Measurements from ENCODE around the gene PGP. TPM values are rescaled to one million over a fixed set of nuclear protein-coding genes. Genes with fewer than 3 reads are reported as not detected.

The PGP gene
- total RNA-seq, 2 experiments from 2014 or later, result 11.2 to 12.2 TPM

GRCh38 chr16:2180962-2181923 lies 33.4 kb downstream of the PGP start:
- intact Hi-C loops (cut with micrococcal nuclease), result no loop called here
- no peak for DNase-seq
- H3K27ac Mint-ChIP-seq, result no peak overlapping the region
- CTCF ChIA-PET, result interaction anchor here (0.6 kb wide), 1 partner anchor 135 kb away, joined by 9 read pairs; no protein-coding TSS in a partner anchor
- no peaks in the 10 kb centered on the region for H3K4me1 Mint-ChIP-seq (ENCODE audit: low read depth)
- no peak overlapping the region for H3K4me3 Mint-ChIP-seq
- H3K9me3 Mint-ChIP-seq, result no peaks in the 10 kb centered on the region
- H3K36me3 Mint-ChIP-seq (ENCODE audit: low read depth), result peaks cover 2% of the 10 kb centered on the region
- H3K27me3 Mint-ChIP-seq (ENCODE audit: low read depth), result no peaks in the 10 kb centered on the region

GRCh38 chr16:2180461-2180860 lies 34.2 kb downstream of the PGP start:
- DNase-seq, result no peak
- CTCF ChIA-PET, result interaction anchor here (0.6 kb wide), 1 partner anchor 136 kb away, joined by 9 read pairs; no protein-coding TSS in a partner anchor
- Mint-ChIP-seq H3K27me3 (ENCODE audit: low read depth) (no peaks in the 10 kb centered on the region), H3K4me1 (ENCODE audit: low read depth) (no peaks in the 10 kb centered on the region), H3K9me3 (no peaks in the 10 kb centered on the region), H3K36me3 (ENCODE audit: low read depth) (peaks cover 5% of the 10 kb centered on the region), H3K4me3 (no peak overlapping the region), H3K27ac (no peak overlapping the region)
- intact Hi-C loops (cut with micrococcal nuclease), result no loop called here

- Mint-ChIP-seq H3K4me1 (ENCODE audit: low read depth) (no peaks in the 10 kb centered on the region), H3K4me3 (no peak overlapping the region), H3K36me3 (ENCODE audit: low read depth) (peaks cover 5% of the 10 kb centered on the region), H3K27ac (no peak overlapping the region), H3K27me3 (ENCODE audit: low read depth) (no peaks in the 10 kb centered on the region), H3K9me3 (no peaks in the 10 kb centered on the region)
- intact Hi-C loops (cut with micrococcal nuclease), result no loop called here
- no peak for DNase-seq
- CTCF ChIA-PET, result no interaction called here
Measured at GRCh38 chr16:2179576-2179975, 35.1 kb downstream of the PGP start.

GRCh38 chr16:2179107-2179501 lies 35.5 kb downstream of the PGP start:
- CTCF ChIA-PET, result no interaction called here
- DNase-seq, result no peak
- Mint-ChIP-seq H3K9me3 (no peaks in the 10 kb centered on the region), H3K27ac (no peak overlapping the region), H3K27me3 (ENCODE audit: low read depth) (no peaks in the 10 kb centered on the region), H3K4me3 (no peak overlapping the region), H3K4me1 (ENCODE audit: low read depth) (no peaks in the 10 kb centered on the region), H3K36me3 (ENCODE audit: low read depth) (peaks cover 8% of the 10 kb centered on the region)
- intact Hi-C loops (cut with micrococcal nuclease), result no loop called here

GRCh38 chr16:2178321-2179106 lies 36.1 kb downstream of the PGP start:
- Mint-ChIP-seq H3K4me1 (ENCODE audit: low read depth) (no peaks in the 10 kb centered on the region), H3K27ac (no peak overlapping the region), H3K27me3 (ENCODE audit: low read depth) (no peaks in the 10 kb centered on the region), H3K4me3 (no peak overlapping the region), H3K36me3 (ENCODE audit: low read depth) (peaks cover 11% of the 10 kb centered on the region), H3K9me3 (no peaks in the 10 kb centered on the region)
- intact Hi-C loops (cut with micrococcal nuclease), result no loop called here
- peak; percentile 12 for DNase-seq
- CTCF ChIA-PET, result no interaction called here

GRCh38 chr16:2177561-2177960 lies 37.1 kb downstream of the PGP start:
- CTCF ChIA-PET, result no interaction called here
- H3K9me3 Mint-ChIP-seq, result no peaks in the 10 kb centered on the region
- H3K27ac Mint-ChIP-seq, result no peak overlapping the region
- H3K36me3 Mint-ChIP-seq (ENCODE audit: low read depth), result peaks cover 15% of the 10 kb centered on the region
- intact Hi-C loops (cut with micrococcal nuclease), result no loop called here
- H3K27me3 Mint-ChIP-seq (ENCODE audit: low read depth), result no peaks in the 10 kb centered on the region
- no peaks in the 10 kb centered on the region for H3K4me1 Mint-ChIP-seq (ENCODE audit: low read depth)
- H3K4me3 Mint-ChIP-seq, result no peak overlapping the region
- no peak for DNase-seq

- CTCF ChIA-PET, result no interaction called here
- H3K4me1 Mint-ChIP-seq (ENCODE audit: low read depth), result no peaks in the 10 kb centered on the region
Measured at GRCh38 chr16:2177101-2177500, 37.5 kb downstream of the PGP start.

GRCh38 chr16:2176047-2176446 lies 38.6 kb downstream of the PGP start:
- Mint-ChIP-seq H3K9me3 (no peaks in the 10 kb centered on the region), H3K4me1 (ENCODE audit: low read depth) (no peaks in the 10 kb centered on the region), H3K36me3 (ENCODE audit: low read depth) (peaks cover 15% of the 10 kb centered on the region), H3K27me3 (ENCODE audit: low read depth) (no peaks in the 10 kb centered on the region), H3K4me3 (no peak overlapping the region), H3K27ac (no peak overlapping the region)
- intact Hi-C loops (cut with micrococcal nuclease), result no loop called here
- CTCF ChIA-PET, result no interaction called here
- no peak for DNase-seq

More at GRCh38 chr16:2177101-2177500, 37.5 kb downstream of the PGP start:
- intact Hi-C loops (cut with micrococcal nuclease), result no loop called here
- Mint-ChIP-seq H3K9me3 (no peaks in the 10 kb centered on the region), H3K4me3 (no peak overlapping the region), H3K27me3 (ENCODE audit: low read depth) (no peaks in the 10 kb centered on the region), H3K36me3 (ENCODE audit: low read depth) (peaks cover 15% of the 10 kb centered on the region), H3K27ac (no peak overlapping the region)
- DNase-seq, result no peak

- no peak for DNase-seq
- intact Hi-C loops (cut with micrococcal nuclease), result no loop called here
- Mint-ChIP-seq H3K36me3 (ENCODE audit: low read depth) (peaks cover 15% of the 10 kb centered on the region), H3K27ac (no peak overlapping the region), H3K4me1 (ENCODE audit: low read depth) (no peaks in the 10 kb centered on the region), H3K27me3 (ENCODE audit: low read depth) (no peaks in the 10 kb centered on the region), H3K4me3 (no peak overlapping the region), H3K9me3 (no peaks in the 10 kb centered on the region)
- CTCF ChIA-PET, result no interaction called here
Measured at GRCh38 chr16:2175454-2175853, 39.2 kb downstream of the PGP start.

GRCh38 chr16:2174396-2175131 lies 40.1 kb downstream of the PGP start:
- Mint-ChIP-seq H3K27ac (no peak overlapping the region), H3K27me3 (ENCODE audit: low read depth) (no peaks in the 10 kb centered on the region), H3K9me3 (no peaks in the 10 kb centered on the region), H3K36me3 (ENCODE audit: low read depth) (peaks cover 15% of the 10 kb centered on the region), H3K4me1 (ENCODE audit: low read depth) (no peaks in the 10 kb centered on the region), H3K4me3 (no peak overlapping the region)
- intact Hi-C loops (cut with micrococcal nuclease), result no loop called here
- no peak for DNase-seq
- CTCF ChIA-PET, result no interaction called here

GRCh38 chr16:2173916-2174315 lies 40.7 kb downstream of the PGP start:
- H3K4me3 Mint-ChIP-seq, result no peak overlapping the region
- peaks cover 15% of the 10 kb centered on the region for H3K36me3 Mint-ChIP-seq (ENCODE audit: low read depth)
- CTCF ChIA-PET, result no interaction called here
- DNase-seq, result no peak
- no peaks in the 10 kb centered on the region for H3K4me1 Mint-ChIP-seq (ENCODE audit: low read depth)
- no peak overlapping the region for H3K27ac Mint-ChIP-seq
- no peaks in the 10 kb centered on the region for H3K9me3 Mint-ChIP-seq
- no peaks in the 10 kb centered on the region for H3K27me3 Mint-ChIP-seq (ENCODE audit: low read depth)
- intact Hi-C loops (cut with micrococcal nuclease), result no loop called here

GRCh38 chr16:2173366-2173765 lies 41.3 kb downstream of the PGP start:
- intact Hi-C loops (cut with micrococcal nuclease), result no loop called here
- peaks cover 15% of the 10 kb centered on the region for H3K36me3 Mint-ChIP-seq (ENCODE audit: low read depth)
- H3K9me3 Mint-ChIP-seq, result no peaks in the 10 kb centered on the region
- no peaks in the 10 kb centered on the region for H3K4me1 Mint-ChIP-seq (ENCODE audit: low read depth)
- CTCF ChIA-PET, result no interaction called here
- no peak overlapping the region for H3K4me3 Mint-ChIP-seq
- H3K27ac Mint-ChIP-seq, result no peak overlapping the region
- H3K27me3 Mint-ChIP-seq (ENCODE audit: low read depth), result no peaks in the 10 kb centered on the region
- no peak for DNase-seq

Data from activated naive CD4-positive, alpha-beta T cell treated with anti-CD3 and anti-CD28 coated beads for 36 hours (primary cell).